T-helper 17 cell (primary cell): ENCODE results near the gene TMPRSS9. TPM values are rescaled to one million over a fixed set of nuclear protein-coding genes. Genes with fewer than 3 reads are reported as not detected.

ENCODE experiments used
- ATAC-seq: fragments of 150-1000 bp; cut with Tn5 transposase; 2 replicates; pipeline ENCODE4 v1.10.0; 2021; ENCODE audit warnings: mild to moderate bottlenecking, moderate library complexity
- DNase-seq, 3 donors: peaks; one replicate each; pipeline versions ENCODE4 v3.0.0 to v3.0.0-alpha.2; 2020 to 2021
- H3K9me3 ChIP-seq: one replicate; pipeline ENCODE4 v1.7.0; 2013; ENCODE audit warnings: low read length, mild to moderate bottlenecking; ENCODE audit not compliant: control insufficient read depth, poor library complexity, severe bottlenecking
- H3K27ac Mint-ChIP-seq: one replicate; pipeline ENCODE4 v1.8.0; 2022; ENCODE audit warnings: mild to moderate bottlenecking, moderate library complexity, mixed read lengths
- H3K27me3 Mint-ChIP-seq: one replicate; pipeline ENCODE4 v1.8.0; 2022; ENCODE audit warnings: mixed read lengths
- H3K36me3 Mint-ChIP-seq: one replicate; pipeline ENCODE4 v1.8.0; 2022; ENCODE audit warnings: low read depth, mixed read lengths
- H3K4me1 Mint-ChIP-seq: one replicate; pipeline ENCODE4 v1.8.0; 2022; ENCODE audit warnings: mild to moderate bottlenecking, mixed read lengths
- H3K4me3 Mint-ChIP-seq: one replicate; pipeline ENCODE4 v1.8.0; 2022; ENCODE audit warnings: mild to moderate bottlenecking, moderate library complexity, mixed read lengths
- total RNA-seq, 4 donors: library from RNA in 2 of 4; stranded (reverse) in 2 of 4; gene quantifications; one replicate each; pipeline ENCODE4 v1.2.3 and lab custom pipeline; 2022 to 2026

The TMPRSS9 gene
- total RNA-seq, result not detected
- 0 reads per million in 2 donors for total RNA-seq (lab: John Stamatoyannopoulos, UW)

GRCh38 chr19:2359992-2360685, at the start of gene TMPRSS9:
TSS of gene TMPRSS9 (plus strand) at chr19:2360265. CDS start at chr19:2389786, 29,521 bp downstream.
- H3K9me3 ChIP-seq, result no peaks in the 10 kb centered on the region
- H3K4me1 Mint-ChIP-seq, result peaks cover 5% of the 10 kb centered on the region
- H3K36me3 Mint-ChIP-seq, result peaks cover 4% of the 10 kb centered on the region
- H3K4me3 Mint-ChIP-seq, result no peak within 1 kb of the TSS
- no peak for DNase-seq
- no peak within 1 kb of the TSS for H3K27ac Mint-ChIP-seq
- H3K27me3 Mint-ChIP-seq, result peaks cover 6% of the 10 kb centered on the region
- ATAC-seq, result no peak

GRCh38 chr19:2311093-2311492, 49.0 kb upstream of the TMPRSS9 start:
- ATAC-seq (no peak), DNase-seq (no peak)
- H3K27me3 Mint-ChIP-seq, result peaks cover 45% of the 10 kb centered on the region
- H3K4me3 Mint-ChIP-seq, result no peak overlapping the region
- H3K4me1 Mint-ChIP-seq, result peaks cover 5% of the 10 kb centered on the region
- H3K9me3 ChIP-seq, result no peaks in the 10 kb centered on the region
- H3K27ac Mint-ChIP-seq, result peak overlapping the region; percentile 59
- peaks cover 2% of the 10 kb centered on the region for H3K36me3 Mint-ChIP-seq

- H3K9me3 ChIP-seq, result no peaks in the 10 kb centered on the region
- Mint-ChIP-seq H3K27me3 (peaks cover 35% of the 10 kb centered on the region), H3K4me1 (peaks cover 3% of the 10 kb centered on the region), H3K27ac (no peak overlapping the region), H3K4me3 (no peak overlapping the region), H3K36me3 (no peaks in the 10 kb centered on the region)
- DNase-seq, result no peak
- ATAC-seq, result no peak
These were observed 47.1 kb upstream of the TMPRSS9 start for GRCh38 chr19:2312820-2313501.

DNA sequence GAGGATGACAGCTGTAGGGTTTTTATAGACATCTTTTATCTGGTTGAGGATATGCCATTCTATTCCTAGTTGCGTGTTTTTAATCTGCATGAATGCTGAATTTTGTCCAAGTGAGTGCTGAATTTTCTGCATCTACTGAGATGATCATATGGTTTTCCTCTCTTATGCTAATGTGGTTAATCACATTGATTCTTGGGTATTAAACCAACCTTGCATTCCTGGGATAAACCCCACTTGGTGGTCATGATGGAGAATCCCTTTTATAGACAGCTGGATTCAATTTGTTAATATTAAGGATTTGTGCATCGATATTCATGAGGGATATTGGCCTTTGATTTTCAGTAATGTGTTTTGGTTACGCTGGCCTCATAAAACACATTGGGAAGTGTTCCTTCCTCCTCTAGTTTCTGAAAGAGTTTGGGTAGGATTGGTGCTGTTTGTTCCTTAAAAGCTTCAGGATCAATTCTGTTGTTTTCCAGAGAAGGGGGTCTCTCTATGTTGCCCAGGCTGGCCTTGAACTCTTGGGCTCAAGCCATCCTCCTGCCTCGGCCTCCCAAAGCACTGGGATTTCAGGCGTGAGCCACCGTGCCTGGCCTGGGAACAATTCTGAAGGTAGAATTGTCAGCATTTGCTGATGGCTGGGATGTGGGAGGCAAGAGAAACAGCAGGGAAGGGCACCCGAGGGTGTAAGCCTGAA, 44.8 kb upstream of the TMPRSS9 start:
- ATAC-seq, result no peak
- H3K27ac Mint-ChIP-seq, result no peak overlapping the region
- no peak overlapping the region for H3K4me3 Mint-ChIP-seq

GRCh38 chr19:2315818-2316353, 44.2 kb upstream of the TMPRSS9 start:
- Mint-ChIP-seq H3K27ac (no peak overlapping the region), H3K4me3 (no peak overlapping the region)
- ATAC-seq, result peak; percentile 56

More for the DNA sequence above, 44.8 kb upstream of the TMPRSS9 start:
- H3K9me3 ChIP-seq, result no peaks in the 10 kb centered on the region
- DNase-seq, result no peak
- H3K4me1 Mint-ChIP-seq, result no peaks in the 10 kb centered on the region
- H3K27me3 Mint-ChIP-seq, result peaks cover 14% of the 10 kb centered on the region
- no peaks in the 10 kb centered on the region for H3K36me3 Mint-ChIP-seq

GRCh38 chr19:2317300-2317699, 42.8 kb upstream of the TMPRSS9 start:
- DNase-seq, result no peak
- H3K36me3 Mint-ChIP-seq, result no peaks in the 10 kb centered on the region
- H3K27ac Mint-ChIP-seq, result no peak overlapping the region
- peaks cover 7% of the 10 kb centered on the region for H3K27me3 Mint-ChIP-seq
- no peaks in the 10 kb centered on the region for H3K4me1 Mint-ChIP-seq
- no peak overlapping the region for H3K4me3 Mint-ChIP-seq
- no peak for ATAC-seq
- no peaks in the 10 kb centered on the region for H3K9me3 ChIP-seq

More at GRCh38 chr19:2315818-2316353, 44.2 kb upstream of the TMPRSS9 start:
- DNase-seq, result no peak
- Mint-ChIP-seq H3K36me3 (no peaks in the 10 kb centered on the region), H3K27me3 (peaks cover 8% of the 10 kb centered on the region), H3K4me1 (no peaks in the 10 kb centered on the region)
- no peaks in the 10 kb centered on the region for H3K9me3 ChIP-seq

DNA sequence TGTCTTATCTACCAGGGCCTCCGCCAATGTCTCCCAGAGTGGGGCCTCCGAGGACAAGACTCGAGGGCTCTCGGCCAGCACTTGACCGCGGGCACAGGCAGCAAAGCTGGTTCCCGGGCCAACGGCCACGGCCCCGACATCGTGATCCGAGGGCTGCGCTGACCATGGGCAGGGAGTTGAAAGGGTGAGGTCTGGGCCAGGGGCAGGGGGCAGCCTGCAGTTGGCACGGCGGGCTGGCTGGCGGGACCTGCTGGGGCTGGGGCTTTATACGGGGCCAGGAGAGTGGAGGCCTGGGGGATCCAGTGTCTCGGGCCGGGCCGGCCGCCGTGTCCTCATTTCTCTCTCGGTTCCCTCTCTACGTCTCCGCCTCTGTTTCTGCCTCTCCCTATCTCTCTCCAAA, 42.3 kb upstream of the TMPRSS9 start:
- no peaks in the 10 kb centered on the region for H3K9me3 ChIP-seq
- Mint-ChIP-seq H3K27ac (no peak overlapping the region), H3K4me3 (no peak overlapping the region), H3K27me3 (peaks cover 7% of the 10 kb centered on the region), H3K4me1 (no peaks in the 10 kb centered on the region), H3K36me3 (no peaks in the 10 kb centered on the region)
- ATAC-seq (no peak), DNase-seq (no peak)

DNA sequence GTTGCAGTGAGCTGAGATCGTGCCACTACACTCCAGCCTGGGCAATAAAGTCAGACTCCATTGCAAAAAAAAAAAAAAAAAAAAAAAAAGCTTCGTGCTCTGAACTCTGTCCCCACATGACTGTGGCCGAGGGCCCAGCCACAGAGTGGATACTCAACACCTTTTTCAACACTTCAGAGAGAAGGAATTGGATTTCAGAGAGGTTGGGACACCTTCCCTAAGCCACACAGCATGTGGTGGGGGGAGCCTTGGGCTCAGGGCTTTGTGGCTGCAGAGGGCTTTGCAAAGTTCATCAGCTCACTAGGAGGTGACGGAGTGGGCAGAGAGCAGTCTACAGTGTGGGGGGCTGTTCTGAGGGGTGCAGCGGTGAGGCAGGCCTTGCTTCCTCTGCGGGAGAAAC, 41.1 kb upstream of the TMPRSS9 start:
- H3K4me3 Mint-ChIP-seq, result no peak overlapping the region
- H3K4me1 Mint-ChIP-seq, result no peaks in the 10 kb centered on the region
- DNase-seq (no peak), ATAC-seq (no peak)
- no peak overlapping the region for H3K27ac Mint-ChIP-seq
- H3K27me3 Mint-ChIP-seq, result no peaks in the 10 kb centered on the region
- H3K9me3 ChIP-seq, result no peaks in the 10 kb centered on the region
- H3K36me3 Mint-ChIP-seq, result no peaks in the 10 kb centered on the region

DNA sequence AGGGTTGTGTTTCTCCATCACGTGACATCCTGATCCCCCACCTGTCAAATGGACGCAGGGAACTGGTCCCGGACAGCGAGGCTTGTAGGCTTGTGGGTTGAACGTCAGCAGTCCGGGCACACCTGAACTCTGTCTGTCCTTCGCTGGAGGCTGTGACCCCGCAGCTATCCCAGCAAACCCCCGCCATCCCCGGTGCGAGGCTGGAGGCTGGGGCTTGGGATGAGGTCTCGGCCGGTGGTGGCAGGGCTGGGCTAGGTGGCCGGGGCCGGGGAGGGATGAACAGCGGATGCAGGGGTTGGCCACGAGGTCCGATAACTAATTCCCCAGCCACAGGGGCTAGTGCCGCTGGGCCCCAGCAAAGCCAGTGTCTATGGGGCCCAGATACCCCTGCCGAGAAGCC, 40.5 kb upstream of the TMPRSS9 start:
- Mint-ChIP-seq H3K36me3 (no peaks in the 10 kb centered on the region), H3K4me1 (no peaks in the 10 kb centered on the region), H3K27ac (no peak overlapping the region), H3K27me3 (no peaks in the 10 kb centered on the region), H3K4me3 (no peak overlapping the region)
- no peaks in the 10 kb centered on the region for H3K9me3 ChIP-seq
- DNase-seq (no peak), ATAC-seq (no peak)

GRCh38 chr19:2320049-2320448, 40.0 kb upstream of the TMPRSS9 start:
- Mint-ChIP-seq H3K4me1 (no peaks in the 10 kb centered on the region), H3K27ac (no peak overlapping the region), H3K36me3 (no peaks in the 10 kb centered on the region), H3K4me3 (no peak overlapping the region), H3K27me3 (no peaks in the 10 kb centered on the region)
- no peak for ATAC-seq
- H3K9me3 ChIP-seq, result no peaks in the 10 kb centered on the region
- no peak for DNase-seq

- no peaks in the 10 kb centered on the region for H3K27me3 Mint-ChIP-seq
- ATAC-seq (no peak), DNase-seq (no peak)
- peaks cover 2% of the 10 kb centered on the region for H3K36me3 Mint-ChIP-seq
- H3K27ac Mint-ChIP-seq, result no peak overlapping the region
- no peak overlapping the region for H3K4me3 Mint-ChIP-seq
- H3K4me1 Mint-ChIP-seq, result peaks cover 3% of the 10 kb centered on the region
- no peaks in the 10 kb centered on the region for H3K9me3 ChIP-seq
These were observed 39.1 kb upstream of the TMPRSS9 start for GRCh38 chr19:2320939-2321338.

GRCh38 chr19:2321565-2322283, 38.3 kb upstream of the TMPRSS9 start:
- Mint-ChIP-seq H3K27ac (no peak overlapping the region), H3K4me1 (peaks cover 5% of the 10 kb centered on the region), H3K4me3 (no peak overlapping the region), H3K36me3 (peaks cover 2% of the 10 kb centered on the region), H3K27me3 (no peaks in the 10 kb centered on the region)
- no peak for DNase-seq
- ATAC-seq, result no peak
- H3K9me3 ChIP-seq, result no peaks in the 10 kb centered on the region

GRCh38 chr19:2323707-2324106, 36.4 kb upstream of the TMPRSS9 start:
- Mint-ChIP-seq H3K27ac (no peak overlapping the region), H3K4me3 (no peak overlapping the region), H3K36me3 (peaks cover 4% of the 10 kb centered on the region), H3K4me1 (peaks cover 17% of the 10 kb centered on the region), H3K27me3 (no peaks in the 10 kb centered on the region)
- no peak for DNase-seq
- H3K9me3 ChIP-seq, result no peaks in the 10 kb centered on the region
- ATAC-seq, result no peak
